HepG2 (cell line): ENCODE results near the gene KCNMA1.

Source experiments
- CEBPG ChIP-seq: IDR thresholded peaks from 2 replicates; pipeline ENCODE4 v1.6.1; 2016
- EHMT2 ChIP-seq: fragments of 200-600 bp; sonication (generic); IDR thresholded peaks from 2 replicates; pipeline ENCODE4 v1.7.0; 2017; ENCODE audit warnings: antibody characterized with exemption, low read depth, low read length, borderline replicate concordance
- ETV6 ChIP-seq: sonication (generic); formaldehyde crosslinking; conservative IDR thresholded peaks from 2 replicates; pipeline ENCODE4 v1.4.0; 2020; ENCODE audit warnings: missing genetic modification reagents
- EZH2 ChIP-seq: conservative IDR thresholded peaks from 2 replicates; pipeline ENCODE4 v1.6.1; 2012; ENCODE audit warnings: mild to moderate bottlenecking, low read depth, low read length, moderate library complexity
- HNRNPLL ChIP-seq: fragments of 200-400 bp; formaldehyde crosslinking; IDR thresholded peaks from 2 replicates; pipeline ENCODE4 v1.6.1; 2017; ENCODE audit warnings: mild to moderate bottlenecking, low read depth, low read length; ENCODE audit not compliant: poor library complexity, severe bottlenecking
- POLR2A ChIP-seq, 2 experiments: IDR thresholded peaks; 2 replicates each; pipeline ENCODE4 v1.6.1; 2011; ENCODE audit warnings: low read depth in 2 of 2, low read length in 2 of 2, mild to moderate bottlenecking in 1 of 2, moderate library complexity in 1 of 2; ENCODE audit not compliant: insufficient read depth in 1 of 2
- RBAK ChIP-seq: sonication (generic); formaldehyde crosslinking; IDR thresholded peaks from 2 replicates; pipeline ENCODE4 v1.5.1; 2020; ENCODE audit warnings: mild to moderate bottlenecking, missing genetic modification reagents
- SMAD3 ChIP-seq: sonication (generic); formaldehyde crosslinking; IDR thresholded peaks from 2 replicates; pipeline ENCODE4 v1.4.0; 2020; ENCODE audit warnings: missing genetic modification reagents
- SRY ChIP-seq: sonication (generic); formaldehyde crosslinking; IDR thresholded peaks from 2 replicates; pipeline ENCODE4 v1.8.0; 2022; ENCODE audit warnings: mild to moderate bottlenecking, missing genetic modification reagents
- ZNF577 ChIP-seq: sonication (generic); formaldehyde crosslinking; IDR thresholded peaks from 2 replicates; pipeline ENCODE4 v1.4.0; 2020; ENCODE audit warnings: mild to moderate bottlenecking, low read depth, missing genetic modification reagents, borderline replicate concordance
- ZNF646 ChIP-seq: sonication (generic); formaldehyde crosslinking; IDR thresholded peaks from 2 replicates; pipeline ENCODE4 v1.9.0; 2021; ENCODE audit warnings: mild to moderate bottlenecking, missing genetic modification reagents
- ZNF766 ChIP-seq: sonication (generic); formaldehyde crosslinking; IDR thresholded peaks from 2 replicates; pipeline ENCODE4 v1.5.0; 2020; ENCODE audit warnings: missing genetic modification reagents, borderline replicate concordance

DNA sequence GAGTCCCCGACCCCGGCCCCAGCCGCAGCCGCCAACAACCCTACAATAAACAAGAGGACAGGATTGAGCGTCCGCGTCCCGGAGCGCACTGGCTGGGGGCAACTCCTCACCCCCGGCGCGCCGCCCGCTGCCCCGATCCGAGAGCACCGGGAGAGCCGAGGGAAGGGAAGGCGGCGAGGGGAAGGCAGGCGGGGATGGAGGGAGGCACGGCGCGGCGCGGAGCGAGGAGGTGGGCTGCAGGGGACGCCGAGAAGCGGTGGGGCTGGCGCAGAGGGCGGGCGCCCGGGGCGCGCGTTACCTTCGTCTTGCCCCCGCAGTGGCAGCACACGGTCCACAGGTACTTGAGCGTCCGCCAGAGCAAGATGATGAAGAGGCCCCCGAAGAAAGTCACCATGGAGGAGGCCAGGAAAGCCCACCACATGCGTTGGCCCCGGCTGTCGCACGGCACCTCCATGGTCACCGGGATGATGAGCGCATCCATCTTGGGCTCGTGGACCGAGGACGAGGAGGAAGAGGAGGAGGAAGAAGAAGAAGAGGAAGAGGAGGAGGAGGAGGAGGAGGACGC is 559 bp downstream of the KCNMA1 start:
- TF ChIP-seq ZNF577 (CRISPR knock-in tag) (no peak), SMAD3 (no peak), ETV6 (no peak), RBAK (CRISPR knock-in tag) (no peak), ZNF646 (CRISPR knock-in tag) (no peak), HNRNPLL (no peak), POLR2A (IDR thresholded peaks at IDR 0.05; ENCODE audit: insufficient read depth in 1 of 2, low read depth in 2 of 2, low read length in 2 of 2) (no peak), ZNF766 (no peak), CEBPG (no peak), EZH2 (no peak), EHMT2 (no peak), SRY (no peak)
